Keratinocyte (primary cell): Measurements from ENCODE around the gene CMTR1. TPM values are rescaled to one million over a fixed set of nuclear protein-coding genes. Genes with fewer than 3 reads are reported as not detected.

ENCODE experiments used
- DNase-seq: peaks from one replicate; pipeline ENCODE4 v3.0.0-alpha.2; 2011; ENCODE audit warnings: low read depth, missing footprints, low spot score
- FAIRE-seq: peaks from 2 replicates; lab custom pipeline; 2011; peaks lifted over from hg19 to GRCh38; lab: Jason Lieb, UNC
- H2AFZ ChIP-seq: 2 replicates; pipeline ENCODE4 v1.6.0; 2012; ENCODE audit warnings: low read length, control low read depth, inconsistent platforms; ENCODE audit not compliant: control insufficient read depth
- H3K27ac ChIP-seq: 2 replicates; pipeline ENCODE4 v1.5.1; 2011; ENCODE audit warnings: low read length; ENCODE audit not compliant: control insufficient read depth, insufficient read depth
- H3K27me3 ChIP-seq: 3 replicates; pipeline ENCODE4 v1.6.0; 2011; ENCODE audit warnings: low read length; ENCODE audit not compliant: control insufficient read depth, insufficient read depth; ENCODE audit errors: extremely low read depth
- H3K36me3 ChIP-seq, 2 experiments: 2 replicates in 1 of 2; 3 replicates in 1 of 2; pipeline ENCODE4 v1.5.1; 2011; ENCODE audit warnings: low read length in 2 of 2, mild to moderate bottlenecking in 1 of 2; ENCODE audit not compliant: control insufficient read depth in 2 of 2, insufficient read depth in 2 of 2; ENCODE audit errors: extremely low read depth in 1 of 2
- H3K4me1 ChIP-seq: 3 replicates; pipeline ENCODE4 v1.5.1; 2011; ENCODE audit warnings: low read length; ENCODE audit not compliant: control insufficient read depth, insufficient read depth; ENCODE audit errors: extremely low read depth
- H3K4me2 ChIP-seq: 3 replicates; pipeline ENCODE4 v1.6.0; 2011; ENCODE audit warnings: low read depth, low read length; ENCODE audit not compliant: control insufficient read depth, insufficient read depth; ENCODE audit errors: extremely low read depth
- H3K4me3 ChIP-seq, 3 experiments: fragments of 200-600 bp in 1 of 3; sonication (generic) in 1 of 3; 2 replicates in 2 of 3; 3 replicates in 1 of 3; pipeline ENCODE4 v1.5.1; 2011 to 2016; ENCODE audit warnings: low read length in 3 of 3, mild to moderate bottlenecking in 3 of 3, control low read depth in 2 of 3, inconsistent platforms in 1 of 3, low read depth in 1 of 3, mixed read lengths in 1 of 3, mixed run types in 1 of 3, moderate library complexity in 1 of 3; ENCODE audit not compliant: control insufficient read depth in 2 of 3, insufficient read depth in 2 of 3; ENCODE audit errors: extremely low read depth in 1 of 3
- H3K79me2 ChIP-seq: 2 replicates; pipeline ENCODE4 v1.6.0; 2012; ENCODE audit warnings: low read length; ENCODE audit not compliant: control insufficient read depth, insufficient read depth
- H3K9ac ChIP-seq: 3 replicates; pipeline ENCODE4 v1.6.0; 2011; ENCODE audit warnings: low read length; ENCODE audit not compliant: control insufficient read depth, insufficient read depth; ENCODE audit errors: extremely low read depth
- H3K9me1 ChIP-seq: 3 replicates; pipeline ENCODE4 v1.6.0; 2011; ENCODE audit warnings: low read length; ENCODE audit not compliant: control insufficient read depth, insufficient read depth; ENCODE audit errors: extremely low read depth
- H3K9me3 ChIP-seq: 2 replicates; pipeline ENCODE4 v1.5.1; 2012; ENCODE audit warnings: low read depth, low read length; ENCODE audit not compliant: control insufficient read depth
- H4K20me1 ChIP-seq: 3 replicates; pipeline ENCODE4 v1.6.0; 2011; ENCODE audit warnings: low read length; ENCODE audit not compliant: control insufficient read depth, insufficient read depth; ENCODE audit errors: extremely low read depth
- CTCF ChIP-seq, 3 experiments: IDR thresholded peaks in 1 of 3; conservative IDR thresholded peaks in 1 of 3; optimal IDR thresholded peaks in 1 of 3; 2 replicates in 2 of 3; 3 replicates in 1 of 3; pipeline versions ENCODE3 to v1.5.1; 2011; ENCODE audit warnings: low read length in 3 of 3, mild to moderate bottlenecking in 3 of 3, moderate library complexity in 2 of 3, control low read depth in 1 of 3, inconsistent platforms in 1 of 3; ENCODE audit not compliant: insufficient read depth in 2 of 3; ENCODE audit errors: extremely low read depth in 1 of 3
- EZH2 ChIP-seq: IDR thresholded peaks from one replicate; pipeline ENCODE4 v1.6.1; 2012; ENCODE audit warnings: inconsistent platforms, mild to moderate bottlenecking, low read length, moderate library complexity
- dilution Hi-C: fragments of 300-500 bp; cut with MboI; formaldehyde crosslinking; loops from one replicate; pipeline ENCODE4 v1.7.0; 2020; ENCODE audit warnings: low sequenced_read_pairs; ENCODE audit not compliant: extremely low pct_ligation_motif_present
- polyA plus RNA-seq, 5 experiments: library from polyadenylated mRNA; depleted of rRNA in 3 of 5; stranded (reverse) in 3 of 5; stranded (forward) in 1 of 5; unstranded in 1 of 5; fragments of >200 nt; gene quantifications; 1 replicate in 1 of 5; 2 replicates in 3 of 5; 3 replicates in 1 of 5; pipeline versions ENCODE4 v1.2.1 to v1.2.3, GENCODE V29; 2011 to 2012; ENCODE audit warnings: missing spikeins in 2 of 5, low read depth in 1 of 5, low replicate concordance in 1 of 5

Gene CMTR1
- polyA plus RNA-seq, 1 donor (not counting 4 experiments of a cell fraction or from before 2014, with no cell fraction given), result 24.6 TPM

- Histone ChIP-seq H3K27ac (no peak overlapping the region), H3K4me3 (no peak overlapping the region), H4K20me1 (no peaks in the 10 kb centered on the region), H3K79me2 (no peaks in the 10 kb centered on the region), H3K27me3 (no peaks in the 10 kb centered on the region), H3K9me3 (no peaks in the 10 kb centered on the region), H2AFZ (no peak overlapping the region), H3K36me3 (peaks cover 31 to 36% of the 10 kb centered on the region in 2 experiments), H3K9me1 (no peaks in the 10 kb centered on the region), H3K4me2 (no peak overlapping the region), H3K4me1 (peaks cover 22% of the 10 kb centered on the region), H3K9ac (no peak overlapping the region)
- dilution Hi-C loops, result no loop called here
- TF ChIP-seq CTCF (optimal IDR thresholded peaks at IDR 0.05 in 1 of 3, IDR thresholded peaks at IDR 0.05 in 1 of 3, conservative IDR thresholded peaks at IDR 0.05 in 1 of 3; ENCODE audit: extremely low read depth in 1 of 3, insufficient read depth in 2 of 3, low read length in 3 of 3) (no peak), EZH2 (no peak)
- DNase-seq (no peak), FAIRE-seq (no peak)
Observed at GRCh38 chr6:37459981-37460800, 27.2 kb downstream of the CMTR1 start.

- Histone ChIP-seq H3K4me1 (peaks cover 20% of the 10 kb centered on the region), H3K9me1 (no peaks in the 10 kb centered on the region), H3K4me3 (no peak overlapping the region), H3K27ac (no peak overlapping the region), H3K79me2 (no peaks in the 10 kb centered on the region), H2AFZ (no peak overlapping the region), H3K36me3 (peaks cover 32 to 33% of the 10 kb centered on the region in 2 experiments), H3K9ac (no peak overlapping the region), H3K9me3 (no peaks in the 10 kb centered on the region), H3K4me2 (no peak overlapping the region), H3K27me3 (no peaks in the 10 kb centered on the region), H4K20me1 (no peaks in the 10 kb centered on the region)
- dilution Hi-C loops, result no loop called here
- DNase-seq (no peak), FAIRE-seq (no peak)
- TF ChIP-seq EZH2, result no peak
Observed at GRCh38 chr6:37460805-37461204, 27.8 kb downstream of the CMTR1 start.
